OCI-LY3 (cell line): ENCODE results near the gene BICD1.

ENCODE experiments used
- CTCF ChIP-seq: fragments of 200-600, 300-600 bp; sonication (generic); IDR thresholded peaks from 2 replicates; pipeline ENCODE4 v1.5.1; 2014; ENCODE audit warnings: antibody characterized with exemption, low read length, low read depth
- EZH2phosphoT487 ChIP-seq: fragments of 200-600 bp; shearing (Covaris generic); IDR thresholded peaks from 2 replicates; pipeline ENCODE4 v1.6.1; 2018; ENCODE audit warnings: antibody characterized with exemption, mixed run types, low read depth

GRCh38 chr12:32302218-32303173 is 195.8 kb downstream of the BICD1 start:
- TF ChIP-seq CTCF, result peak; percentile 92
- TF ChIP-seq EZH2phosphoT487, result no peak
